K562 (cell line): ENCODE data around the gene RNGTT. TPM values are rescaled to one million over a fixed set of nuclear protein-coding genes. Genes with fewer than 3 reads are reported as not detected.

Experiments
- ATAC-seq: fragments of 200-7000 bp; cut with Tn5 transposase; 3 replicates; pipeline ENCODE4 v1.9.1; 2020; ENCODE audit warnings: moderate library complexity
- BruUV-seq: library from RNA; stranded (reverse); fragments of 400-500 nt; replicated peaks from 2 replicates; lab custom pipeline; 2021; lab: Mats Ljungman, UMichigan
- CTCF ChIA-PET: fragments of 300-600 bp; formaldehyde crosslinking; extraction: SDS; loops from one replicate; lab custom pipeline; 2021; ENCODE audit warnings: low intra/inter-chr PET ratio; lab: Yijun Ruan, JAX
- POLR2A ChIA-PET: fragments of 300-600, 350-650 bp; sonication (Branson Sonifier 250); formaldehyde crosslinking; extraction: SDS; loops from one replicate; lab custom pipeline; 2021; ENCODE audit warnings: antibody characterized with exemption, inconsistent platforms; lab: Yijun Ruan, JAX
- DNase-seq, 4 experiments: peaks; one replicate each; pipeline versions ENCODE4 v3.0.0 to v3.0.0-alpha.2; 2011 to 2018; ENCODE audit warnings: low spot score in 3 of 4, mixed read lengths in 3 of 4; ENCODE audit errors: extremely low read depth in 1 of 4
- FAIRE-seq: peaks from 2 replicates; lab custom pipeline; 2011; peaks lifted over from hg19 to GRCh38; lab: Jason Lieb, UNC
- H2AFZ ChIP-seq: 2 replicates; pipeline ENCODE4 v1.6.0; 2011; ENCODE audit warnings: low read depth, low read length, control low read depth, inconsistent platforms
- H3K27ac ChIP-seq: fragments of 200-600 bp; 3 replicates; pipeline ENCODE4 v1.8.0; 2011; ENCODE audit warnings: low read depth, mild to moderate bottlenecking, control low read depth, inconsistent platforms, low read length, moderate library complexity, mixed read lengths; ENCODE audit errors: extremely low read depth
- H3K27me3 ChIP-seq, 2 experiments: fragments of 300-600 bp in 1 of 2; 2 replicates in 1 of 2; 3 replicates in 1 of 2; pipeline versions ENCODE4 v1.6.0 to v1.8.0; 2011; ENCODE audit warnings: inconsistent platforms in 2 of 2, low read length in 2 of 2, mild to moderate bottlenecking in 1 of 2, mixed read lengths in 1 of 2, moderate library complexity in 1 of 2; ENCODE audit not compliant: control insufficient read depth in 2 of 2, insufficient read depth in 2 of 2
- H3K36me3 ChIP-seq: fragments of 300-600 bp; 3 replicates; pipeline ENCODE4 v1.8.0; 2011; ENCODE audit warnings: mild to moderate bottlenecking, low read length, inconsistent platforms; ENCODE audit not compliant: control insufficient read depth, insufficient read depth
- H3K4me1 ChIP-seq, 2 experiments: fragments of 200-600 bp in 1 of 2; replicated peaks in 1 of 2; 2 replicates in 1 of 2; 3 replicates in 1 of 2; pipeline versions ENCODE4 v1.5.1 to v1.8.0; 2011; ENCODE audit warnings: inconsistent platforms in 2 of 2, low read length in 2 of 2, mild to moderate bottlenecking in 1 of 2, mixed read lengths in 1 of 2, moderate library complexity in 1 of 2; ENCODE audit not compliant: control insufficient read depth in 2 of 2, insufficient read depth in 2 of 2
- H3K4me2 ChIP-seq: 2 replicates; pipeline ENCODE4 v1.6.1; 2011; ENCODE audit warnings: low read length, control low read depth, inconsistent platforms, mixed read lengths; ENCODE audit not compliant: insufficient read depth
- H3K4me3 ChIP-seq: fragments of 200-600 bp; sonication (generic), shearing (Covaris generic); 2 replicates; pipeline ENCODE4 v1.5.1; 2016; ENCODE audit warnings: control low read depth, inconsistent platforms
- H3K79me2 ChIP-seq: fragments of 200-600 bp; 3 replicates; pipeline ENCODE4 v1.8.0; 2011; ENCODE audit warnings: low read length, inconsistent platforms; ENCODE audit not compliant: control insufficient read depth, insufficient read depth
- H3K9ac ChIP-seq, 2 experiments: 2 replicates each; pipeline versions ENCODE4 v1.6.0 to v1.6.1; 2011; ENCODE audit warnings: low read depth in 2 of 2, low read length in 2 of 2, control low read depth in 1 of 2, inconsistent platforms in 1 of 2, mild to moderate bottlenecking in 1 of 2, mixed read lengths in 1 of 2; ENCODE audit not compliant: insufficient read depth in 1 of 2
- H3K9me1 ChIP-seq: one replicate; pipeline ENCODE4 v1.6.0; 2011; ENCODE audit warnings: inconsistent platforms, mild to moderate bottlenecking, low read length, moderate library complexity; ENCODE audit not compliant: control insufficient read depth, insufficient read depth
- H3K9me3 ChIP-seq: replicated peaks from 2 replicates; pipeline ENCODE4 v1.5.1; 2011; ENCODE audit warnings: low read depth, low read length, inconsistent platforms; ENCODE audit not compliant: control insufficient read depth, insufficient read depth
- H4K20me1 ChIP-seq: replicated peaks from 2 replicates; pipeline ENCODE4 v1.6.1; 2011; ENCODE audit warnings: low read length, inconsistent platforms, mixed read lengths; ENCODE audit not compliant: control insufficient read depth, insufficient read depth
- EWSR1 ChIP-seq: fragments of 450-650 bp; IDR thresholded peaks from 2 replicates; pipeline ENCODE4 v1.6.1; 2018; ENCODE audit warnings: borderline replicate concordance, mild to moderate bottlenecking, low read depth, moderate library complexity; ENCODE audit not compliant: partially characterized antibody
- GTF2A2 ChIP-seq: IDR thresholded peaks from 2 replicates; pipeline ENCODE4 v1.6.1; 2016; ENCODE audit warnings: mild to moderate bottlenecking, missing genetic modification characterization, missing compliant biosample characterization
- POLR2G ChIP-seq: fragments of 200-400 bp; formaldehyde crosslinking; IDR thresholded peaks from 2 replicates; pipeline ENCODE4 v1.6.1; 2017; ENCODE audit warnings: low read depth, mild to moderate bottlenecking, antibody characterized with exemption, low read length, moderate library complexity
- POLR3G ChIP-seq: IDR thresholded peaks from 2 replicates; pipeline ENCODE4 v1.6.1; 2011; ENCODE audit not compliant: insufficient read length, insufficient replicate concordance; ENCODE audit errors: extremely low read depth
- ZNF408 ChIP-seq: fragments of 250-450 bp; sonication (Bioruptor Pico); IDR thresholded peaks from 2 replicates; pipeline ENCODE4 v1.4.0; 2020; ENCODE audit warnings: low read depth, mild to moderate bottlenecking, moderate library complexity
- ZNF436 ChIP-seq: fragments of 250-450, 450-650 bp; sonication (Bioruptor Pico); formaldehyde crosslinking; IDR thresholded peaks from 2 replicates; pipeline ENCODE4 v1.7.0; 2020; ENCODE audit warnings: mild to moderate bottlenecking
- WGBS: fragments of 100-300 bp; shearing (Covaris generic); methylation state at CpG from one replicate; pipeline ENCODE4 v1.1.6; 2016; ENCODE audit warnings: low coverage, mixed read lengths; ENCODE audit not compliant: insufficient coverage; ENCODE audit errors: missing lambda C conversion rate; 5-methylcytosine and 5-hydroxymethylcytosine counted together
- in situ Hi-C: fragments of 300-500 bp; cut with MboI; formaldehyde crosslinking; loops from 4 replicates; pipeline ENCODE4 v1.15.0; 2018; ENCODE audit warnings: inconsistent platforms, mixed read lengths
- intact Hi-C: fragments of 100-400 bp; cut with micrococcal nuclease; formaldehyde crosslinking; loops from 2 replicates; pipeline ENCODE4 v1.14.2; 2022
- polyA plus RNA-seq, 8 experiments: library from polyadenylated mRNA; depleted of rRNA in 4 of 8; stranded (reverse) in 5 of 8; unstranded in 3 of 8; fragments of >200 nt; fragmentation: Nextera tagmentation in 2 of 8; fragmentation: Illumina TruSeq in 1 of 8; extraction: Ambion mirVana in 2 of 8; extraction: Trizol in 1 of 8; gene quantifications; 2 replicates each; pipeline versions ENCODE4 v1.2.1 to v1.2.3, GENCODE V29; 2011 to 2014; ENCODE audit warnings: inconsistent platforms in 1 of 8, missing spikeins in 1 of 8
- total RNA-seq, 7 experiments: library from RNA; depleted of rRNA in 6 of 7; stranded (reverse); fragments of >200 nt in 6 of 7; fragmentation: Illumina TruSeq in 2 of 7; extraction: Trizol in 2 of 7; gene quantifications; 2 replicates each; pipeline versions ENCODE4 v1.2.1 to v1.2.3, GENCODE V29; 2011 to 2021; ENCODE audit warnings: low replicate concordance in 1 of 7
- TF ChIP-seq, protein P1 (sequence below): fragments of 250-450 bp; sonication (Bioruptor Pico); IDR thresholded peaks from 2 replicates; pipeline ENCODE4 v1.4.0; 2020; ENCODE audit warnings: mild to moderate bottlenecking
- TF ChIP-seq, protein P2 (sequence below): IDR thresholded peaks from 2 replicates; pipeline ENCODE4 v1.6.1; 2011; ENCODE audit warnings: borderline replicate concordance, low read depth, mild to moderate bottlenecking, moderate library complexity, low read length; ENCODE audit not compliant: insufficient read depth, poor library complexity, severe bottlenecking

Gene RNGTT
- total and polyA plus RNA-seq, 9 of the 15 experiments (the other 6 are each of a cell fraction or from before 2014, with no cell fraction given): 6.1 to 31.7 (median 19.5) TPM

GRCh38 chr6:88914180-88914579, 49.2 kb downstream of the RNGTT start:
- CTCF ChIA-PET: no interaction called here
- H3K4me1 ChIP-seq: peaks cover 0 to under 1% of the 10 kb centered on the region in 2 experiments; a peak in 1 of 5 replicates
- H4K20me1 ChIP-seq: peaks cover 4% of the 10 kb centered on the region; the same call in 1 of the 2 replicates
- FAIRE-seq: no peak
- TF ChIP-seq, protein P1, sequence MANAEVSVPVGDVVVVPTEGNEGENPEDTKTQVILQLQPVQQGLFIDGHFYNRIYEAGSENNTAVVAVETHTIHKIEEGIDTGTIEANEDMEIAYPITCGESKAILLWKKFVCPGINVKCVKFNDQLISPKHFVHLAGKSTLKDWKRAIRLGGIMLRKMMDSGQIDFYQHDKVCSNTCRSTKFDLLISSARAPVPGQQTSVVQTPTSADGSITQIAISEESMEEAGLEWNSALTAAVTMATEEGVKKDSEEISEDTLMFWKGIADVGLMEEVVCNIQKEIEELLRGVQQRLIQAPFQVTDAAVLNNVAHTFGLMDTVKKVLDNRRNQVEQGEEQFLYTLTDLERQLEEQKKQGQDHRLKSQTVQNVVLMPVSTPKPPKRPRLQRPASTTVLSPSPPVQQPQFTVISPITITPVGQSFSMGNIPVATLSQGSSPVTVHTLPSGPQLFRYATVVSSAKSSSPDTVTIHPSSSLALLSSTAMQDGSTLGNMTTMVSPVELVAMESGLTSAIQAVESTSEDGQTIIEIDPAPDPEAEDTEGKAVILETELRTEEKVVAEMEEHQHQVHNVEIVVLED (CRISPR knock-in tag): no peak
- H3K4me2 ChIP-seq: no peak overlapping the region
- intact Hi-C loops: no loop called here
- H2AFZ ChIP-seq: no peak overlapping the region
- H3K9me3 ChIP-seq: no peaks in the 10 kb centered on the region
- H3K9ac ChIP-seq: no peak overlapping the region
- no peaks in the 10 kb centered on the region for H3K9me1 ChIP-seq
- 58% methylated on average over 4 of the region's 4 CpGs for WGBS
- peaks cover 43% of the 10 kb centered on the region; the same call in 2 of the 3 replicates for H3K79me2 ChIP-seq
- POLR2A ChIA-PET: interaction anchor here (0.7 kb wide), 1 partner anchor 252 kb away, joined by 3 read pairs; no protein-coding TSS in a partner anchor
- H3K4me3 ChIP-seq: no peak overlapping the region
- in situ Hi-C loops: no loop called here
- H3K27me3 ChIP-seq: no peaks in the 10 kb centered on the region
- ATAC-seq: no peak
- H3K27ac ChIP-seq: no peak overlapping the region
- peaks cover 3% of the 10 kb centered on the region; the same call in 2 of the 3 replicates for H3K36me3 ChIP-seq
- DNase-seq: no peak
- no TSS peak for BruUV-seq

DNA sequence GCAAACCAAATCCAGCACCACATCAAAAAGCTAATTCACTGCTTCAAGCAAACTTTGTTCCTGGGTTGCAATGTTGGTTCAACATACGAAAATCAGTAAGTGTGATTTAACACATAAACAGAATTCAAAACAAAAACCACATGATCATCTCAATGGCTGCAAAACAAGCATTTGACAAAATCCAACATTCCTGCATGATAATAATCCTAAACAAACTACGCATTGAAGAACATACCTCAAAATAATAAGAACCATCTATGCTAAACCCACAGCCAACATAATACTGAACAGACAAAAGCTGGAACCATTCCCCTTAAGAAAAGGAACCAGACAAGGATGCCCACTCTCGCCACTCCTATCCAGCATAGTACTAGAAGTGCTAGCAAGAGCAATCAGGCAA, 49.9 kb downstream of the RNGTT start:
- no peak overlapping the region for H3K4me3 ChIP-seq
- intact Hi-C loops: no loop called here
- no peaks in the 10 kb centered on the region for H3K27me3 ChIP-seq
- BruUV-seq: no TSS peak
- H3K79me2 ChIP-seq: peaks cover 45% of the 10 kb centered on the region; the same call in 2 of the 3 replicates
- CTCF ChIA-PET: no interaction called here
- no peaks in the 10 kb centered on the region for H3K9me3 ChIP-seq
- H3K36me3 ChIP-seq: peaks cover 3% of the 10 kb centered on the region; the same call in 2 of the 3 replicates
- no peak overlapping the region for H3K4me2 ChIP-seq
- WGBS: 97% methylated on average over 3 of the region's 3 CpGs
- no peaks in the 10 kb centered on the region for H3K9me1 ChIP-seq
- ATAC-seq (no peak), FAIRE-seq (no peak), DNase-seq (no peak)
- no peak overlapping the region for H2AFZ ChIP-seq
- H3K9ac ChIP-seq: no peak overlapping the region
- in situ Hi-C loops: no loop called here
- H3K4me1 ChIP-seq: peaks cover 0 to 5% of the 10 kb centered on the region in 2 experiments; a peak in 2 of 5 replicates
- peaks cover 7% of the 10 kb centered on the region; the same call in 1 of the 2 replicates for H4K20me1 ChIP-seq
- POLR2A ChIA-PET: no interaction called here
- no peak overlapping the region for H3K27ac ChIP-seq
- no peak for TF ChIP-seq ZNF408
- no peak for TF ChIP-seq GTF2A2 (tag)
- TF ChIP-seq, protein P2, sequence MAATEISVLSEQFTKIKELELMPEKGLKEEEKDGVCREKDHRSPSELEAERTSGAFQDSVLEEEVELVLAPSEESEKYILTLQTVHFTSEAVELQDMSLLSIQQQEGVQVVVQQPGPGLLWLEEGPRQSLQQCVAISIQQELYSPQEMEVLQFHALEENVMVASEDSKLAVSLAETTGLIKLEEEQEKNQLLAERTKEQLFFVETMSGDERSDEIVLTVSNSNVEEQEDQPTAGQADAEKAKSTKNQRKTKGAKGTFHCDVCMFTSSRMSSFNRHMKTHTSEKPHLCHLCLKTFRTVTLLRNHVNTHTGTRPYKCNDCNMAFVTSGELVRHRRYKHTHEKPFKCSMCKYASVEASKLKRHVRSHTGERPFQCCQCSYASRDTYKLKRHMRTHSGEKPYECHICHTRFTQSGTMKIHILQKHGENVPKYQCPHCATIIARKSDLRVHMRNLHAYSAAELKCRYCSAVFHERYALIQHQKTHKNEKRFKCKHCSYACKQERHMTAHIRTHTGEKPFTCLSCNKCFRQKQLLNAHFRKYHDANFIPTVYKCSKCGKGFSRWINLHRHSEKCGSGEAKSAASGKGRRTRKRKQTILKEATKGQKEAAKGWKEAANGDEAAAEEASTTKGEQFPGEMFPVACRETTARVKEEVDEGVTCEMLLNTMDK: no peak
- TF ChIP-seq POLR2G: no peak
- TF ChIP-seq ZNF436 (CRISPR knock-in tag): no peak
- TF ChIP-seq POLR3G: no peak
- no peak for TF ChIP-seq EWSR1
